GM18870 (cell line): ENCODE data around the gene IQSEC3.
"Not testable (repeated sequence)": the region's sequence is repeated elsewhere in the genome, so short reads cannot be mapped to it uniquely, and the experiment has no call there.

ENCODE experiments used
- ATAC-seq: cut with Tn5 transposase; IDR thresholded peaks from one replicate; pipeline ENCODE4 v1.9.1; 2021; ENCODE audit warnings: moderate library complexity; ENCODE audit not compliant: unreplicated experiment

IQSEC3 gene

DNA sequence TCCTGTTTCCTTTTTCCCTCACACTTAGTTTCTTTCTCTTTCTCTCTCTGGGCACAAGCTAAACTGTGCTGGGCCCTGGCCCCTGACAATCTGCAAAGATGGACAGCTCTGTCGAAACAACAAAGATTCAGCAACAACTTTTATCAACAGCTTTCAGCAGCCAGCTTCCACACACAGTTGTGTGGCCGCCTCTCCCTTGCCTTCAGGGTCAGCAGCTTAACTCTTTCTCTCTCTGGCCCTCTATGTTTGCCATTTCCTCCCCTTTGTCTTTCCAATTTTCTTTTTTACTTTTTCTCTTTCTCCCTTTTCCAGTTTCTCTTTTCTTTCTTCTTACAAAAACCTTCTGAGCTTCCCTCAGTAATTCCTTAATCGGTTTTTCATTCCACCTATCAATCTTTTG is 43.3 kb downstream of the IQSEC3 start:
- no peak for ATAC-seq

DNA sequence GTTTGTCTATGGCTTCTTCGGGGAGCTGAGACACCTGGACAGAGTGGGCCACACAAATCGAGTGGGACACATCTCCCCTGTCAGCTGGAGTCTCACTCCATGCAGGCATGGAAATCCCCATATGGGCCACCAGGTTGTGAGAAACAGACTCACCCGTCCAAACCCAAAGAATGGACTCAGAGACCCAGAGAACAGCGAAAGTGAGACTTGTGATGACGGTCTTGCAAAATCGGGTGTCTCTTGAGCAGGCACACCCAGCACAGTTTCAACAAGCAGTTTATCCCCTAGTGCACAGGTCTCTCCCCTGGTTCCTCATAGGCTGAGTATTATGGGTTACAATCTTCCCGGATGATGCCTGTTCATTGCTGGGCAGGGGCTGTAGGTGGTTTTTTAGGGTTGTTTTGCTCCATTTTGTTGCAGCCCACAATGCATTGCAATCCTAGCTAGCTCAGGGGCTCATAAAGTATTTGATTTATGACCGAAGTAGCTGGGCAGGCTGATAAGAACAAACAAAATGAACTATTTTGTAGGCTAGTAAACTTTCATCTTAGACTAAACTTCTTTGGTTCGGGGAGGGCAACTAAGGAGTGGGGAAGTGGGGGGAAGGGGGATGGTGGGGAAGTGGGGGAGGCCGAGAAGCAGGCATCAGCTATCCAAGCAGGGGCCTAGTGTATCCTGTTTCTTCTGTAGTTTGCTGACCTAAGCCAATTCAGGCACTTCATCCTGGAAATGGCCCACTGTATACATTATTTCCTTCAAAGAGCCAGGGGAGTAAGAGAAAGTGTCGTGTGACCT is 45.3 kb downstream of the IQSEC3 start:
- ATAC-seq: no peak

DNA sequence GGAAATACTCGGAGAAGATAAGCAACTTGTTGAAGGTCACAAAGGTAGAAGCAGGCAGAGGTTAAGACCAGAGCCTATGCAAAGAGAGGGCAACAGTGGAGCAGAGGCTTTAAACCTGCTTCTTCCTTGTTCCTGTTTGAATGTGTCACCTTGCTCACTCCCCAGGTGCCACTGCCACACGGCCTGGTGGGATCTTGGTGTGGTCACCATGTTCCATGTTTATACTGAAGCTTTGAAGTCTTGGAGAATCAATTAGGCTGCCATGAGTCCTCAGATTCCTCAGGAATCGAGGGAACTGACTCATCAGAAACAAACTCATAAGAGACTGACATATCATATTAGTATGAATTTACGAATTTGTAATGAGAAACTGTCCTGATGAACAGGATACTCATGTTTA is 46.8 kb downstream of the IQSEC3 start:
- no peak for ATAC-seq

DNA sequence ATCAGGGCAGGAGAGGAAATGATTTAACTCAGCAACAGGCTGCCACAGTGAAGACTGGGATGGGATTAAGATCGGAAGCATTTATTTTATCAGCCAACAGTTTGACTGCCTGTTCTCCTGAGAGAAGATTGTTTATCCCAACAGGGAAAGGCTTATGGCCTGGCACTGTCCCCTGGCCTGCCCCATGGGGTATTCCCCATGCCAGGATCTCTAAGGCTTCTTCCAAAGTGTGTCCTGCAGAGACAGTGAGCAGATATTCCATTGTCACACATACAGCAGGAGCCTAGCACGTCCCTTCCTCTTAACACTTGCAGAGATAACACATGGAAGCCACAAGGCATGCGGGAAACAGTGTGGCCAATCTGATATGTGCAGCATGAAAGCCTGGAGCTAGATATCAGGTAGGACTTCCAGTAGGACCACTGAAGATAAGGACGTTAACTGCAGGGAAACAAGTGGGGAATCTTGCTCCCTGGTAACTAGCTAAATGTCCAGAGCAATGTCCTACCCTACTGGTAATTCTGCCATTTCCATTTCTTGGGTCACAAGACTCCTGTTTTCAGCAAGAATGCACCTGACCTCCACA is 48.2 kb downstream of the IQSEC3 start:
- ATAC-seq: no peak

DNA sequence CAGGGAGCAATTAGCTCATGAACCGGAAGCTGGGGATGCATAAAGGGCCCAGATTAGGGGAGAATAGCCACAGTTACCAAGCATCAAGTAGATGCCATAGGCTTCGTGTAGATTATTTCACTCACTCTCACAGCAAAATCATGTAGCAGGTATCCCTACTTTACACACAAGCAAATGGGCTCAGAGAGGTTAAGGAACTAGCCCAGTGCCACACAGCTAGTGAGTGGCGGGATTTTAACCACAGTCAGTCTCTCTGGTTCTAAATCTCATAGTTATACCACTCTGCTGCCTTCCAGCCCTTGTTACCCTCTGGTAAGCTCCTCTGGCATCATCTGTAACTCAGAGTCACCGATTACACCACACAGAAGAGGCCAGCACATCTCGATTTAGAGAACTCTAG is 49.0 kb downstream of the IQSEC3 start:
- ATAC-seq: no peak

DNA sequence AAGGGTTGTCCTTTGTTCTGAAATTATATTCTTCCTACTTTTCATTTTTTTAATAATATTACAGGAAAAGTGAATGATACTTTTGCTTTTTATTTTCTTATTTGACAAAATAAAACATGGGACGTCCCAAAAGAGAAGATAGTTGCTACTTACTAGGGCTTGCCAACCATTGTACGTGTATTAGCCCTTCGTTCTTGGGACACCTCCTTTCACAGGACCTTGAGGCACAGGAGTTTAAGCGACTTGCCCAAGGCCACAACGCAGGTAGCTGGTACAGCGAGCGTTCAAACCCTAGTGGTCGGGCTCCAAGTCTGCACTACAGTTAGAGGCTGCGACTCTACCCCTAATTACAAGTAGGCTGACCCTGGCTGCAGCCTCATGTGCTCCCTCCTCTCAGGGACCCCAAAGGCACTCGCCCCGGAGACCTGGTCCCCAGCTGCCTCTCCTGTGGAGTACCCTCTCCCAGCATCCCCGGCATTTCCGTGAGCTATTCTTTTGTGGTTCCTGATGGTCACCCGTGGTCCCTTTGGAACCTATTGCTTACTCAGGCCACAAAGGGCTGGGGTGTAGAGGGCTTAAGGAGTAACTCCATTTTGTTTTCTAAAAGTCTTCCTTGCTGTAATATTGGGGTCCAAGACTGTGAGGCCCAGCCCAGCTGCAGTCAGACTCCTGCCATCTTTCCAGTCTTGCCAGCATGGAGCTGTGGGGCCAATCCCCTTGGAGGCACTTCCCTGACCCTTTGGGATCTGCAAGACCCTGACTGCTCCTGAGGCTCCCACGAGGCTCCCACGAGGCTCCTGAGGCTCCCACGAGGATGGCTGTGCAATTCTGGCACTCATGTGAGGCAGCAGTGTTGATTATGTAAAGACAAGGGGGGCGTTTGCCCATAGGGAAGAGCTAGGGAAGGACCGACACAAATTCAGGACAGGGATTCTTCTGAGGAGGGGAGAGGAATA is 49.7 kb downstream of the IQSEC3 start:
- no peak for ATAC-seq

DNA sequence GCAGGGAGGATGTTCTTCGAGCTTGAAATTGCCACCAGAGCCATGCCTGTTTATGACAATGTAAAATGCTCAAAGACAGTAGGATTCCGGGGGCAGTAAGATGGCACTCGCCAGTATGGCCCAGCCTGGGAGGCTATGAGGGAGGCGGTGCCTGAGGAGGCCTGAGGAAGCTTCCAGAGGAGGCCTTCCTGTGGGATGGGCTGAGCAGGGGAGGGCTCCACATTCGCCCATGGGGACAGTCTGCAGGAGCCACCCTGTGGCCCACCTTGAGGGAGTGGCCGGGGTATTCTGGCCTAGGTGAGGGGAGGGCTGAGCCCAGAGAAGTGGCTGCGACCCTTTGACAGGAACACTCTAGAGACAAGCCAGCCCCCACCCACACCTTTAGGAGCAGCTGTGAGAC is 50.7 kb downstream of the IQSEC3 start:
- no peak for ATAC-seq

DNA sequence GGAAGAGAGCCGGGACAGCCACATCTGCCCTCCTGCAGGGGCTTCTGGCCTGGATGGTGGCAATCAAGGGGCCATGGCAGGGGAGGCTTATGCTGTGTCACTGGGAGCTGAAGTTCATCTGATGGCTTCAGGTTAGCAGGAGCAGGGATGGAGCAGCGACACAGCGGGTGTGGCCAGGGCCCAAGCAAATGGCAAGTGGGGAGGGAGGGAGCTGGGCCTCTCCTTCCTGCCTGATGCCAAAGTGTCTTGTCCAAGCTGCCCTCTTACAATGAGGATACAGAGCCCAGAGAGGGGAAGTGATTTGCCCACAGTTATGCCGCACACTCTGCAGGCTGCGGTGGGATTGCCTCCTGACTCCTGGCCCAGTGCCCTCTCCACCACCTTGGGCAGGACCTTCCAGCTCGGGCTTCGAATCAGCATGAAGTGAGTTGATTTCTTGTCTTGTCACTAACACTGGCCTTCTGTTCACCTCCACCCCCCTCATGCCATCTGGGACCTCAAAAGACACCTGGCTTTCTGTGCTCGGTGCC is 51.3 kb downstream of the IQSEC3 start:
- no peak for ATAC-seq

DNA sequence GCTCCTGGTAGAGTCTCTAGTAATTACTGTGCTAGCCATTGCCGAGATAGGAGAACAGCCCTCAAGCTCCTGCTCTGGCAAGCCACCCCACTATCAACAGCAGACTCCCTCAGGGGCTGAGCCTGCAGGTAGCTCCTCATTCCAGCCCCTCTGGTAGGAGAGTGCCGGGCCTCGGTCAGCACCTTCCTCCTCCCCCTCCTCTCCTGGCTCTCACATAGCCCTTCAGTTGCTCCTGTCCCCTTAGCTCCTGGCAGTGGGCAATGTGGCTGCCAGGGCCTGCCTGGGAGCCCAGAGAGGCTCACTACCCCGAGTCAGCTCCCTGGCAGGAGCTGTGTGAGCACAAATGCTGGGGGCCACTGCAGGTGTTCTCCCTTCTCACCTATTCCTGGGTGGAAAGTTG is 52.0 kb downstream of the IQSEC3 start:
- no peak for ATAC-seq

DNA sequence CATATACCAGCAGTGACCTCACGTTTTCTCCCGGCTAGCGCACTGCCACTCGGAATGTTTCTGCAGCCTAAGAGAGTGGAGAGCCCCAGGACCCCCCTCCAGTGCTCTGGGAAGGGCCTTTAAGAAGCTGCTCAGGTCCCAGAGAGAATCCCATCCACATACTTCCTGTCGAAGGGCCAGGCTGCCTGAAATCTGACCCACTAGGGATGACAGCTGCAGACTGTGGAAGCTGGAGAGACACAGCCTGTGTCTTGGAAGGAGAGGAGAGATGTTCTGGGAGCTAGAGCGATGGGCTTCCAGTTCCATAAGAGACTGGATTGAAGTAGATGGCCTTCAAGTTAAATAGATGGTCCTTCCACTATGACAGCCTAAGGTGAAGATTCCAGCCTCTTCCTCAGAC is 54.4 kb downstream of the IQSEC3 start:
- no peak for ATAC-seq

DNA sequence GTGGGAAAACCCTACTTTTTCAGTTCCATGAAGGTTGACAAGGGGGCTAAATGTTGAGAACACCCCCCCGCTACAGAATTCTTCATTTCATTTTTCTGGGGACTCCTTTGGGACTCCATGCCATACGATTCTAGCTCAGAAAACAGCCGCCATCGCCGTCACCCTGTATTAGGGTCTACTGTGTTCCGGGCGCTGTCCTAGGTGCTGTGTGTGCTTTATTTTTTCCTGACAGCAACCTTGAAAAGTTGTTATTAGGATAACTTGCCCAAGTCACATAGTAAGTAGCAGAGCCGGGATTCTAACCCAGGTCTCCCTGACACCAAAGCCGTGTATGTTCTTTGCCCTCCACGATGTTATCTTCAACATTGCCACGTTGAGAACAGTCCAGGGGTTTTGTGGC is 55.1 kb downstream of the IQSEC3 start:
- no peak for ATAC-seq

DNA sequence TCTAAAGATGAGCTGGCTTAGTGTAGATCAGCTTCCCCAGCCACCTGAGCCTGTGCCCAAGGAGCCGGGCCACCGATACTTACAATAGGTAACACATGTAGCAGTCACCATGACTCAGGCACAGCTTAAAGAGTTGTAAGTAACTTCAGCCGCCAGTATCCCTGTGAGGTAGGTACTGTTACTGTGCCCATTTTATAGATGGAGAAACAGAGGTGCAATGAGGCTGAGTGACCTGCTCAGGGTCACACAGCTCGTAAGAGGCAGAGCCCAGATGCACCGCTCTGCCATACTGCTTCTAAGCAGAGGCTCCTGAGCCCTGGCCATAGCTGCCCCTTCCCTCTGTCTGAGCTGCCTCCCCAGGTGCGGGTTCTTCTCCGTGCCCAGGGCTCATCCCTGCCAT is 58.5 kb downstream of the IQSEC3 start:
- no peak for ATAC-seq

DNA sequence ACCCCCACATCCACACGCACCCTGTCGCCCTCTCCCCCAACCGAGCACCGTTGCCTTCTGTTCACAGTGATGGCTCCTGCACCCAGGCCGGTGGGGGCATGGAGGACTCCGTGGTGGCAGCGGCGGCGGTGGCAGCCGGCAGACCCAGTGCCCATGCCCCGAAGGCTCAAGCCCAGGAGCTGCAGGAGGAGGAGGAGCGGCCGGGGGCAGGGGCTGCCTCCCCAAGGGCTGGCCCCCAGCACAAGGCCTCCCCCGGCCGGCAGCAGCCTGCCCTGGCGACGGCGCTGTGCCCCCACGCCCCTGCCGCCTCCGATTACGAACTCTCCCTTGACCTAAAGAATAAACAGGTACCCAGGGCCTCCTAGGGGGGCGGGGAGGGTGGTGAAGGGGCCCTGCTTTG is 59.0 kb downstream of the IQSEC3 start:
- no peak for ATAC-seq

DNA sequence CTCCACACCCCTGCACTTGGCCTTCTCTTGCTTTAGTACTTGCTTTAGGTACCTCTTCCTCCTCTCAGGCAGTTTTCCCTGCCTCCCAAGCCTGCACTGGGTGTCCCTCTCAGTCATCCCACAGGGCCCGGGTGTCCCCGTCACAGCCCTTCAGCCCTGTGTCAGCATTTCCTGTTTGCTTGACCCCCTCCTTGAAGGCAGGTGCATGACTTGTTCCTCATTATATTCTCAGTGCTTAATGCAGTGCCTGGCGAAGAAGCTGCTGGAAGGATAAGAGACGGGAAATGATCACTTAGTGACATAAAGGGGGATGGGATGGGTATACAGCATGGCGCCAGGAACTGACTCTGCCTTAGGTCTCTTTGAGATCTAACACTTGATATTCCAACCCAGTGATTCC is 61.5 kb downstream of the IQSEC3 start:
- no peak for ATAC-seq

DNA sequence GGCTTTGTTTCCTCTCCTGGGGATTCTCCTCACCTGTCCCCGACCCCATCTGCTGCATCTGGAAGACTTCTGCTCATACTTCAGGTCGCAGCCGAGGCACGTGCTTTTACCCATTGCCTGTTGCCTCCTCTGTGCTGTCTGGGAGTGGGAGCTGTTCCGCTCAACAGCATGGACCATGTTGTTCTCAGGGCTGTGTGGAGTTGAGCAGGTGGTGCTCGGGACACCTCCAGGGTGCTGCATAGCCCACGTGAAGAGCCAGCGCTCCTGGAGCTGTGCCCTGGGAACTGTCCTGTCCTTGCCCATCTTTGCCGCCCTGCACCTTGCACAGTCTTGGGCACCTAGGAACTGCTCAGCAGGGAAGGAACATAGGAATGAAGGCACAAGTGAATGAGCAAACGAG is 62.4 kb downstream of the IQSEC3 start:
- no peak for ATAC-seq

DNA sequence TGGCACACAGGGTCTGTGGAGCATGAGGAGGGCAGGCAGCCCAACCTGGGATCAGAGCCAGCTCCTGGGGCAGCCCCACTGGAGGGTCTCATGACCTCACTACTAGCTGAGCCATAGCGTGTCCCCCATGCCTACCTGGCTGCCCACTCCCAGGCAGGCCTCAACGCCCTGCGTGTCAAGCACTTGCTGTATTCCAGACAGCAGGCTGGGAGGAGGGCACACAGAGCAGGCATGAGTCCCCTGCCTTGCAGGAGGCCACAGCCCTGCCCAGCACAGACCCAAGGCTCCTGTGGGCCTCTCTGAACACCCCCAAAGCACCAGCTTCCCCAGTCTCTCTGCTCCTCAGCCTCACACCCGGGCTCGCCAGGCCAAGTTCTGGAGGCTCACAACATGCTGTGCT is 64.0 kb downstream of the IQSEC3 start:
- ATAC-seq: no peak

DNA sequence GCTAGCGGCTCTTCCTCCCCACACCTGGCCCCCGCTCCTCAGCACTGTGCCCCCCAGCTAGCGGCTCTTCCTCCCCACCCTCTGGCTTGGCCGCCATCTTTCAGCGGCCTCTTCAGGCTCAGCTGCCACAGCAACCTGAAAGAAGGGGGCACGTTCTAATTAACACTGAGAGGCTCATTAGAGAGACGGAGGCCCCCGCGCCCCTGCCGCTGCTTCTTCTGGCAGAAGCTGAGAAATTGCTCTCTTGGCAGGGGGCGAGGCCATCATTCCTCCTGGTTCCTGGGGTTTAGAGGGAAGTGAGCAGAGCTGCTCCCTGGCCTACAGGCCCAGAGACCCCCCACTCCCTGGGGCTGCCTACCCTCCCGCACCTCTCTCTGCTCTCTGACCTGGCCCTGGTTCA is 64.4 kb downstream of the IQSEC3 start:
- no peak for ATAC-seq

DNA sequence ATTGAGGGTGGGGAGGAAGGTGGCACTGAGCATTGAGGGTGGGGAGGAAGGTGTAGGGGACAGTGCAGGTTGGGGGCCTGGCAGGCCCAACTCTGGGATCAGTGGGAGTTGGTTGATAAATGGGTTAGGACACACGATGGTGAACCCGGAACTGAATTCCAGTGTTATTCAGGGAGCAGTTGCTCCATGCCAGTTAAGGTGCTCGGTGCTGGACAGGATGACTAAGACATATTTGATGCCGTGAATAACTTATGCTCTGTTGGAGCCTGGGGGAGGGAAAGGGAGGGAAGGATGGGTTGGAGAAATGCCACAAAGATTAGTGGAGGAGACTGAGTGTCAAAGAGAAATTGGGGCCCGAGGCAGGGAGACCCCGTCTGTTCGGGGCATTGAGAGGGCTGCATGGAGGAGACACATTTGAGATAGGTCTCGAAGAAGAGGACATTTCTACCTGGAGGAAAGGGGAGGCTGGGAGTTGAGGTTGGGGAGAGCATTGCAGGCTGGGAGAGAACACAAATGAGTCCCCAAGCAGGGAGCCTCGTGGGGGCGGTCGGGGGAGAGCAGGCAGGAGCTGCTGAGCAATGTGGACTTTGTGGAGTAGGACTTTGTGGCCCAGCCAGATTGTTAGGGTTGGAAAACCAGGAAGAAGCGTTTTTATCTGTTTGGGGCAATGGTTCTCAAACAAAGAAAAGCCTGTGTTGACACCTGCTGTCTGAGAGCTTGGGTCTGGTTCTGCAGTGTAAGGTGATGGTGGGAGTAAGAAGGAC is 65.3 kb downstream of the IQSEC3 start:
- ATAC-seq: no peak

DNA sequence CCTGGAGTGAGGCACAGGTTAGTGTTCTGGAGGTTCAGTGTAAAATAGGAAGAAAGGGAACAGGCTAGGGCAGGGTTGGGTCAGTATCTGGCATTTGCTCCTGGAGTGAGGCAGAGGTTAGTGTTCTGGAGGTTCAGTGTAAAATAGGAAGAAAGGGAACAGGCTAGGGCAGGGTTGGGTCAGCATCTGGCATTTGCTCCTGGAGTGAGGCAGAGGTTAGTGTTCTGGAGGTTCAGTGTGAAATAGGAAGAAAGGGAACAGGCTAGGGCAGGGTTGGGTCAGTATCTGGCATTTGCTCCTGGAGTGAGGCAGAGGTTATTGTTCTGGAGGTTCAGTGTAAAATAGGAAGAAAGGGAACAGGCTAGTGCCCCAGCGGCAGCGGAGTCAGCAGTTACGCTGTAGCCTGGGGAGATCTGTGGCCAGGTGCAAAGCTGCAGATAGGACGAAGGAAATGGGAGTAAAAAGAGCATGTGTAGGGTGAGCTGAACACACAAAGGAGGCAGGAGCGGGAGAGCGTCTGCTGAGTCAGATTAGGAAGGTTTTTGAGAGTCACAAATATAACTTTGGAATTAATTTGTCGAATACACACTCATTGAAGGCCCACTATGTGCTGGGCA is 67.2 kb downstream of the IQSEC3 start:
- ATAC-seq: not testable (repeated sequence)

DNA sequence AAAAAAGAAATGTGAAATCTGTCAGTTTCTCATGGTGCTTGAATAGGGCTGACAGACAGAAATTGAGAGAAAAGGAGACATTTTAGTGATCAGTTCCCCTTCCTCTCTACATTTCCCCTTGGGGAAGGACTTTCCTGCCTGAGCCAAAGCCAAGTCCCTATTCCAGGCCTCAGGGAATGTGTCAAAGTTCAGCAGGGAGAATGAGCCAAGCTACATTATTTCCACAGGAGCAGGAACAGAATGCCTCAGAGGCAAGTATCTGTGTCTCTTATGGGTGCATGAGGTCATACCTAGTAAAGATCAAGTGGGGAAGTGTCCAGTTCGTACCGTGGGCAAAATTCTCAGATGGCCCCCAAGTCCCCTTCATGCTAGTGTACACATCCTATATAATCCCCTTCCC is 68.6 kb downstream of the IQSEC3 start:
- ATAC-seq: no peak
